Measurements from ENCODE around the gene PTPRCAP. TPM values are rescaled to one million over a fixed set of nuclear protein-coding genes. Genes with fewer than 3 reads are reported as not detected.

Gene PTPRCAP
- total RNA-seq, 1 experiment from 2014 or later: 0.56 TPM

- TF ChIP-seq, protein P1, sequence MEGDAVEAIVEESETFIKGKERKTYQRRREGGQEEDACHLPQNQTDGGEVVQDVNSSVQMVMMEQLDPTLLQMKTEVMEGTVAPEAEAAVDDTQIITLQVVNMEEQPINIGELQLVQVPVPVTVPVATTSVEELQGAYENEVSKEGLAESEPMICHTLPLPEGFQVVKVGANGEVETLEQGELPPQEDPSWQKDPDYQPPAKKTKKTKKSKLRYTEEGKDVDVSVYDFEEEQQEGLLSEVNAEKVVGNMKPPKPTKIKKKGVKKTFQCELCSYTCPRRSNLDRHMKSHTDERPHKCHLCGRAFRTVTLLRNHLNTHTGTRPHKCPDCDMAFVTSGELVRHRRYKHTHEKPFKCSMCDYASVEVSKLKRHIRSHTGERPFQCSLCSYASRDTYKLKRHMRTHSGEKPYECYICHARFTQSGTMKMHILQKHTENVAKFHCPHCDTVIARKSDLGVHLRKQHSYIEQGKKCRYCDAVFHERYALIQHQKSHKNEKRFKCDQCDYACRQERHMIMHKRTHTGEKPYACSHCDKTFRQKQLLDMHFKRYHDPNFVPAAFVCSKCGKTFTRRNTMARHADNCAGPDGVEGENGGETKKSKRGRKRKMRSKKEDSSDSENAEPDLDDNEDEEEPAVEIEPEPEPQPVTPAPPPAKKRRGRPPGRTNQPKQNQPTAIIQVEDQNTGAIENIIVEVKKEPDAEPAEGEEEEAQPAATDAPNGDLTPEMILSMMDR (conservative IDR thresholded peaks at IDR 0.05; ENCODE audit: low read depth, low read length): no peak
- no peak for TF ChIP-seq EZH2 (IDR thresholded peaks at IDR 0.05; ENCODE audit: borderline replicate concordance, low read depth, low read length, poor library complexity, severe bottlenecking)
- Histone ChIP-seq H3K27me3 (replicated peaks; ENCODE audit: insufficient read depth, low read depth, low read length, poor library complexity) (no peaks in the 10 kb centered on the region), H3K4me1 (ENCODE audit: insufficient read depth, low read length, poor library complexity, severe bottlenecking) (no peaks in the 10 kb centered on the region), H3K27ac (ENCODE audit: low read depth, low read length, poor library complexity, severe bottlenecking) (no peak overlapping the region), H3K9me3 (ENCODE audit: low read depth, low read length, poor library complexity, severe bottlenecking) (no peaks in the 10 kb centered on the region), H3K36me3 (ENCODE audit: insufficient read depth, low read length, poor library complexity, severe bottlenecking) (no peaks in the 10 kb centered on the region), H3K4me3 (ENCODE audit: low read depth, low read length, poor library complexity, severe bottlenecking) (no peak overlapping the region)
- ChIA-PET POLR2A (ENCODE audit: low non-redundant PET) (no interaction called here), CTCF (no interaction called here)
- no TSS peak for BruUV-seq (replicated peaks)
- DNase-seq (ENCODE audit: low spot score): no peak
- intact Hi-C loops (cut with micrococcal nuclease; ENCODE audit: unreplicated experiment): no loop called here
Measured at GRCh38 chr11:67453816-67454732, 16.6 kb upstream of the PTPRCAP start.

DNA sequence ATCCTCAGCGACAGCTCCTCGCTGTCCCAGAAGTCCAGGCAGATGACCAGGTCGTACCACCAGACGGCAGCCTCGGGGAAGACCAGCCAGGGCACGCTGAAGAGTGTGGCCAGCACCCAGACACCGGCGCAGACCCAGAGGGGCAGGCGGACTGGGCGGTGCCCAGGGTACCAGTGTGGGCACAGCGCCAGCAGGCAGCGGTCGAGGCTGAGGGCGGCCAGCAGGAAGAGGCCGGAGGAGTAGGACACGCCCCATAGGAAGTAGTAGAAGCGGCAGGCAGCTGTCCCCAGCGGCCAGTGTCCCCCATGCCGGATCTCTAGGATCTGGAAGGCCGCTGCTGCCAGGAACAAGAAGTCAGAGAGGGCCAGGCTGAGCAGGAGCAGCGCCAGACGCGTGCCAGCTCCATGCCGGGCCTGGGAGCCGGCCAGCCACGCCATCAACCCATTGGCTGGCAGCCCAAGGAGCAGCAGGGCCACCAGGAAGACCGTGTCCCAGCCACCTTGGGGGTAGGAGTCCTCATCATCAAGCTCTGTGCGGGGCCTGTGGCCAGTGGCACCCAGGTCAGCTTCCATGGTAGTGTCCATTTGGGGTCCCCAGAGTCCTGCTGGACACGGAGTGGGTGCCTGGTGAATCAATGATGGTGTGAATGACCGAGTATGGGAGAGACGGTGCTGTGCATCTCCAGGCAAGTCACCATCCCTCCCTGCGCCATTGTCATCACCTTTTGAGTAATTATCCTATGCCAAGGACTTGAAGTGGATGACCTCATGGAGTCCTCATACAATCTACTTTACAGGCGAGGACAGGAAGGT, 14.9 kb upstream of the PTPRCAP start, which contains the start of gene GPR152:
Gene GPR152 (minus strand): TSS at position 589 of the 812 bp plus-strand sequence. CDS start 5 bp downstream, at position 584.
- H3K36me3 ChIP-seq (ENCODE audit: insufficient read depth, low read length, poor library complexity, severe bottlenecking): no peaks in the 10 kb centered on the region
- CTCF ChIA-PET: interaction anchor here (1.1 kb wide), 1 partner anchor 51 kb away, joined by 3 read pairs; the partner anchor contains the start of gene PPP1CA
- intact Hi-C loops (cut with micrococcal nuclease; ENCODE audit: unreplicated experiment): no loop called here
- H3K27ac ChIP-seq (ENCODE audit: low read depth, low read length, poor library complexity, severe bottlenecking): no peak within 1 kb of the TSS
- POLR2A ChIA-PET (ENCODE audit: low non-redundant PET): no interaction called here
- H3K4me3 ChIP-seq (ENCODE audit: low read depth, low read length, poor library complexity, severe bottlenecking): no peak within 1 kb of the TSS
- H3K27me3 ChIP-seq (replicated peaks; ENCODE audit: insufficient read depth, low read depth, low read length, poor library complexity): no peaks in the 10 kb centered on the region
- no peaks in the 10 kb centered on the region for H3K4me1 ChIP-seq (ENCODE audit: insufficient read depth, low read length, poor library complexity, severe bottlenecking)
- no peak for DNase-seq (ENCODE audit: low spot score)
- TF ChIP-seq EZH2 (IDR thresholded peaks at IDR 0.05; ENCODE audit: borderline replicate concordance, low read depth, low read length, poor library complexity, severe bottlenecking): no peak
- TF ChIP-seq, protein P1 (conservative IDR thresholded peaks at IDR 0.05; ENCODE audit: low read depth, low read length): no peak
- BruUV-seq (replicated peaks): no TSS peak
- H3K9me3 ChIP-seq (ENCODE audit: low read depth, low read length, poor library complexity, severe bottlenecking): no peaks in the 10 kb centered on the region

DNA sequence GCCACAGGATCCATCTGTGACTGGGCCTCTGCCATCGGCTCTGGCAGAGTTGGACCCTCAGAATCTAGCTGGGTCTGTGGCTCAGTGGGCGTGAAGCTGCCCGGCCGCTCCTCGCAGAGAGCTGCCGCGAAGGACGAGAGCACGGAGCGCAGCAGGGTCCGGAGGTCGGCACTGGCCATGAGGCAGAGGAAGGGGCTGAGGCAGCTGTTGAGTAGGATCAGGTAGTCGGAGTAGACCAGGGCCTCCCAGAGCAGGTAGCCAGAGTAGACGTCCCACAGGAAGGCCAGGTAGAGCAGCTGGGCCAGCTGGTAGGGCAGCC, 14.1 kb upstream of the PTPRCAP start:
- POLR2A ChIA-PET (ENCODE audit: low non-redundant PET): no interaction called here
- CTCF ChIA-PET: no interaction called here

More for the DNA sequence above, 14.1 kb upstream of the PTPRCAP start:
- H3K27me3 ChIP-seq (replicated peaks; ENCODE audit: insufficient read depth, low read depth, low read length, poor library complexity): no peaks in the 10 kb centered on the region
- H3K4me1 ChIP-seq (ENCODE audit: insufficient read depth, low read length, poor library complexity, severe bottlenecking): no peaks in the 10 kb centered on the region
- DNase-seq (ENCODE audit: low spot score): no peak
- TF ChIP-seq, protein P1 (conservative IDR thresholded peaks at IDR 0.05; ENCODE audit: low read depth, low read length): no peak
- TF ChIP-seq EZH2 (IDR thresholded peaks at IDR 0.05; ENCODE audit: borderline replicate concordance, low read depth, low read length, poor library complexity, severe bottlenecking): no peak
- no peak overlapping the region for H3K27ac ChIP-seq (ENCODE audit: low read depth, low read length, poor library complexity, severe bottlenecking)
- H3K36me3 ChIP-seq (ENCODE audit: insufficient read depth, low read length, poor library complexity, severe bottlenecking): no peaks in the 10 kb centered on the region
- H3K9me3 ChIP-seq (ENCODE audit: low read depth, low read length, poor library complexity, severe bottlenecking): no peaks in the 10 kb centered on the region
- BruUV-seq (replicated peaks): no TSS peak
- no peak overlapping the region for H3K4me3 ChIP-seq (ENCODE audit: low read depth, low read length, poor library complexity, severe bottlenecking)
- intact Hi-C loops (cut with micrococcal nuclease; ENCODE audit: unreplicated experiment): no loop called here
